Activated CD4-positive, alpha-beta T cell treated with anti-CD3 and anti-CD28 coated beads for 4 hours (primary cell): Measurements from ENCODE around the gene TMEM178B.

Source experiments
- DNase-seq, 2 donors: peaks; one replicate each; pipeline ENCODE4 v3.0.0-alpha.2; 2020

Gene TMEM178B

DNA sequence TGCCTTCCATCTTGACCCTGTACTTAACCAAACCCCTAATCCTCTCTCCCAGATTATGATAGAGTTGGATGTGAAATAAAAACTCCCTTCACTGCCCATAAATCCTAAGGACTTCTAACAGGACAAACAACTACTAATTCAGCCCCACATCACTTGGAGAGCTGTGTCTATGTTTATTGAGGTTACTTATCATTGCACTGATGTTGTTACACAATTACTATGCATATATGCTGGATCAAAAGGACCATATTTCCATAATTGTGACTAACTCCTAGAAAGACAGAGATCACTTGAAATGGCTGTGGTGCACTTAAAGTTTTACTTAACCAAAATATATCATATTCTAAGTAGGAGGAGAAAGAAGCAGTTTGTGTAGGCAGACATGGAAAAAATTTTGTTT is 332.5 kb downstream of the TMEM178B start:
- DNase-seq, result no peak

DNA sequence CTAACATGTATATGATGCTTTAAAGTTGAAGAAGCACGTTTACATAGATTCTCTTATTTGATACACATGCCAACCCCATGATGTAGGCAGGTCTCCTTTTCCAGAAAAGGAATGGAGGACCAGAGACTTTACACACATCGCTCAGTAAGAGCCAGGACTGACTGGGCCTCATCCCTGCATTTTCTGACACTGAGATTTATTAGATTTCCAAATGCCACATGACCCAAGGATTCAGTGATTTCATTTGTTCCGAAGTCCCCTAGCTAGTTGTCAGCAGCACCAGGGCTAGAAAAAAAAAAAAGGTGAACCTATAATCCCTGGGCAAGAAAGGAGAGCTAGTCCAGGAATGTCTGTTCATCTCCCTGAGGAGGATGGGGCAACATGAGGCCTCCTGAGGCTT is 334.0 kb downstream of the TMEM178B start:
- no peak for DNase-seq

DNA sequence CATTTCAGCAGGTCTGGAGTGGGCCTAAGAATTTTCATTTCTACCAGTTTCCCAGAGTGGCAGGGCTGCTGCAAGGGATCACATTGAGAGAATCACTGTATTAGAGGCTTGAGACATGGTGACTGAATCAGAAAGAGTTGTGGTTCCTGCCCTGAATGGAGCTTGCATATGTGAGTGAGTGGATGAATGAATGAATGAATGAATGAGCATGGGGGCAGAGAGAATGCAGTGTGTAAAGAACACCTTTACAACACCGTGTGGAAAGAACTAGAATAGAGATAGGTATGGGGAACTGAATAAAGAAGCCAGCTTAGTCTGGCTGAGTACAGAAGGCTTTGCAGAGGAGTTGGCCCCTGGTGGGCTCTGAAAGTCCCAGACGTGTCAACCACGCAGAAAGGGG is 334.6 kb downstream of the TMEM178B start:
- no peak for DNase-seq

DNA sequence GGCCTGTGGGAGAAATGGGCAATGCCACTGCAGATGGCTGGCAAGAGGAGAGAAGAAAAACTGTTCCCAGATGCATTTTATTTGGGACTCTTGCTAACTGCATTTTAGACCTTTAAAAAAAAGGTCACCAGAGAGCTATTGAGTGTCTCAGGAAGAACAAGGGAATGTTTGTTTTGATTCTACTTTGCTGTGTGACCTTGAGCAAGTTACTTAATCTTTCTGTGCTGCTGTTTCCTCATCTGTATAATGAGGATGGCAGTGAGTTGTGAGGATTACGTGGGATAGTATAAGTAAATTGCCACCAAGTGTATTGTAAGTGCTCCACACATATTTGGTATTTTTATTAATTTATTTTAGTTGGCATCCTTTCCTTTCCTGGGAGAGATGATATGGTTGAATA is 335.4 kb downstream of the TMEM178B start:
- no peak for DNase-seq

DNA sequence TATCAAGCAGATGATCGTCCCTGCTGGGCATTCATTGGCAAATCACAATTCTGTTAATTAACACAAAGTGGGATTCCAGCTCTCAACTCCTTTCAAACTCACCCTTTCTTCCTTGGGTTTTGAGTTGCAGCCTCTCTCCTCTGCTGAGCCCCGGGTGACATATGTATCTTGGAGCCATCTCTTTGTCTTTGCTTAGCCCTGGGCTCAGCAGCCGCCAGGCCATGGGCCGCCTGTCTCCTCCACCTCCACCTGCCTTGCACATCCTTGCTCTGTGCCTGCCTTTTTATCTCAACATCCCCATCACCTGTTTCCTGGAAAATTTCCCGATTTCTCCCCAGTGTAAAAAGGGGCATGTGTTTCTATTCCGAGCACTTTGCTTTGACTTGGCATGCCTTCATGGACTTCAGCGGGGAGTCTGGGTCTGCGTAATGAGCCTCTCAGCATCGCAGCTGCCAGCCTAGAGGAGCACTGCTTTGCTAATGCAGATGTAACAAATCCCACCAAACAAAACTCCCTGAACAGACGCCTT is 336.0 kb downstream of the TMEM178B start:
- DNase-seq, result no peak

DNA sequence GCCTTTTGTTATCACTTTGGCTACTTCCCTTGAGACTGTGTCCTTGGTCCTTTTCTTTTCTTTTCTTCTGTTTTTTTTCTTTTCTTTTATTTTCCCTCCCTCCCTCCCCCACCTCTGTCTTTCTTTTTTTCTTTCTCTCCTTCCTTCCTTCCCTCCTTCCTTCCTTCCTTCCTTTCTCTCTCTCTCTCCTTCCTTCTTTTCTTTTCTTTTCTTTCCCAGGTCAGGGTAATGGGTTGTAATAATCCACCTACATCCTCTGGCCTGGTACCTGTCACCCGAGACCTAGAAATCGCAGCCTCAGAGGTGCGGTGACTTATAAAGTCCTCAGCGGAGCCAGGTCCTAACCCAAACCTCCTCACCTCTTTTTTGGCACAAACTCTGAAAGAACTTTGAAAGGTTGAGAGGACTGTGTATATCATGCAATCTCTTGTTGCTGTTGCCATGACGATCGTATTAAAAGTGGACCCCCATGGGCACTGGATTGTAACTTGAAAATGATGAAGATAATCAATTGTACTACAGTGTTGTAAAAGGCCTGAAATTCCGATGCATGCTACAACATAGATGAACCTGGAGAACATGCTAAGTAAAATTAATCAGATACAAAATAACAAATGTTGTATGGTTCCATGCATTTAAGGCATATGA is 336.6 kb downstream of the TMEM178B start:
- DNase-seq, result no peak

DNA sequence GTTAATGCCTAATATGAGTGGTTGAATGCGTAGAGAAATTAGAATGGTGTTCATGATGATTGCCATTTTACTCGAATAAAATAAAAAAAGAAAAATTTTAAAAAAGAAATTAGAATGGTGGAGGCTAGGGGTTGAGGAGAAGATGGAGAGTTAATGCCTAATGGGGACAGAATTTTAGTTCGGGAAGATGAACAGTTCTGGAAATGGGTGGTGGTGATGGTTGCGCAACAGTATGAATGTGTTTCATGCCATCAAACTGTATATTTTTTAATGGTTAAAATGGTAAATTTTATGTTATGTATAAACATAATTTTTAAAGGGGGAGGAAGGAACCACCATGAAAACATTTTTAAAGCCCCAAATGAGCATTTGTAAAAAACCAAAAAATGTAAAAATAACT is 337.3 kb downstream of the TMEM178B start:
- DNase-seq, result no peak

DNA sequence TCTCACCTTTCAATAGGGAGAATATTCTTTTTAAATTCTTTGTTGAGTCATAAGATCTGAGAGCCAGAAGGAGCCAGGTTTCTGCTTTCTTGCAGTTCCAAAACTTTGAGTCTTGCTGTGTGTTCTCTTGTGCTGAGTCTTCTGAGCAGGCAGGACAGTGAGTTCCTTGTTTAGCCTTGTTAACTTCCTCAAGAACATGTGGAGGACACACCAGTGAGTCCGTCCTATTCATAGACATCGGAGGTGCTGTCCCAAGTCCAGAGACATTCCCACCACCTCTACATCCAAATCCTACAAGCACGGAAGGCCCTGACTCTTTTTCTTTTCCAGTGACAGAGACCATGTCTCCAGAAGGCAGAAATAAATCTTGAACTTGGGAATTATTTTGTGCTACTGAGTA is 342.1 kb downstream of the TMEM178B start:
- no peak for DNase-seq

DNA sequence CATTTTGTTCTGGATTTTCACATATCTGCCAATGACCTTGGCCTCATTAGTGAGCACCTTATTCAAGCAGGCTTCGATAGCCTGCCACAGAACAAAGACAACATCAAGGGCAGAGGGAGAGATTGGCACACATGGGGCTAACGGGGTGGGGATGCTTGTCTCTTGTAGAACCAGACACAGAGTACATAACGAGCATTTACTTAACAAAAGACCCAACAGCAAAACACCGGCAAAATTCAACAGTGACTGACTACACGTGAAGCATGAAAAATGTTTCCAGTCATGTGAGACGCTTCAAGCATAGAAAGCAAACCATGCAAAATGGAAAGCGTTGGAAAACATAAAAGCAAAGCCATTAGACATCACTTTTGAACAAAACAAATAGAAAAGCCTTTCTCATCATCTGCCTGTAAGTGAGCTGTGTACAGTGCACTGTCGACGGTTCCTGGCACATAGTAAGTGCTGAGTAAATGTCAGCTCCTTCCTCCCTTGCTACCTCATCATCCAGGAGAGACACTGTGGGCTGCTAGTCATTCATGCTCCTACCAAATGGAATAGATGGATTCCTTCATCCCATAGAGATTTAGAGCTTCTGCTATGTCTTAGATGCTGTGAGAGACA is 342.9 kb downstream of the TMEM178B start:
- DNase-seq, result no peak

DNA sequence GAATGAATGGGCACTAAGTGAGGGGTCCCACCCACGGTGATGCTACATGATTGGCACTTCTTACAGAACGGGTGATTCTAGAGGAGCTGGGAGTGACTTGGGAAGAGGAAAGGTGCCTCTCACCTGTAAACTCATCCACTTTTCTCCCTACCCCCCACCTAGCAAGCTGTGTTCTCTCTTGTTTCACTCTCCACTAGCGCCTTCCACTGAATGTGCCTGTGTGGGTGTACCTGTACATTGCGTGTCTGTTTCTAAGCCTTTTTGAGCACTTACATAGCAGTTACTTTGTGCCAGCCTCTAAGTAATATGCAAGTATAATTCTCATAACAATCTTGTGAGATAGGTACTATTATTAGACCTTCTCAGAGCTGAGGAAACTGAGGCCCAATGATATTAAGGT is 343.6 kb downstream of the TMEM178B start:
- DNase-seq, result no peak

DNA sequence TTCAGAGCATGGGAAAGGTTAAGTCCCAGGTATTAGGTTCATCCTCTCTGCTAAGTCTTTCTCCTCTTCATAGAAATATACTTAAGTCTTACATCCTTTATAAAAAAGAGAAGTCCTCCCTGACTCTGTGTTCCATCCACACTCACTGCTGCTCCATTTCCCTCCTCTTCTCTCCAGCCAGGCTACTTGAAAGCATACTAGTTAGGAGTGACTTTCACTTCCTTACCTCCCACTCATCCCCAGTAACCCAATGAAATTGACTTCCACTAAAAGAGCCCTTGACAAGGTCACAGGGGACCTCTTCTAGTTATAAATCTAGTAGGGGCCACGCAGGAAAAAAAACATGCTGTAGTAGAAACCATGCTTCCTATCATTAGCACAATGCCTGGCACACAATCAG is 344.2 kb downstream of the TMEM178B start:
- no peak for DNase-seq

DNA sequence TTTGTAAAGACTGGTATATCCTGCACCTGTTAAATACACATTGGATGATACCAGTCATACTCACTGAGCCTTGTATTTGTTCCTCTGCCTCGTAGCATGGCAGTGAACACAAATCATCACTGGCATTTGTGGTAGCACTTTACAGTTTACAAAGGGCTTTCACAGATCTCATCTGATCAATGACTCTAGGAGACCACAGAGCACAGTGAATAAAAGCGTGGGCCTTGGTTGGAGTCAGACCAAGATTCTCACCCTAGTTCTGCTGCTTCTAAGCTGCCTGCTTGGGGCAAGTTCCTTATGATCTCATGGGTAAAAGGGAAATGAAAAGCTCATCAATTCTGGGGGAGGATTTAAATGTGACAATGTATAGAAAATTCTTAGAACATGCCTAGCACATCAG is 347.4 kb downstream of the TMEM178B start:
- DNase-seq, result no peak

DNA sequence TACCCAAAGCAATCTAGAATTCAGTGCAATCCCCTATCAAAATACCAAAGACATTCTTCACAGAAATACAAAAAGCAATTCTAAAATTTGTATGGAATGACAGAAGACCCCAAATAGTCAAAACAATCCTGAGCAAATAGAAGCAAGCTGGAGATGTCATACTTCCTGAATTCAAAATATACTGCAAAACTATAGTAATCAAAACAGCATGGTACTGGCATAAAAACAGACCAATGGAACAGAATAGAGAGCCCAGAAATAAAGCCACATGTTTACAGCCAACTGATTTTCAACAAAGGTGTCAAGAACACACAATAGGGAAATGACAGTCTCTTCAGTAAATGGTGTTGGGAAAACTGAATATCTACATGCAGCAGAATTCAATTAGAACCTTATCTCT is 353.3 kb downstream of the TMEM178B start:
- no peak for DNase-seq

DNA sequence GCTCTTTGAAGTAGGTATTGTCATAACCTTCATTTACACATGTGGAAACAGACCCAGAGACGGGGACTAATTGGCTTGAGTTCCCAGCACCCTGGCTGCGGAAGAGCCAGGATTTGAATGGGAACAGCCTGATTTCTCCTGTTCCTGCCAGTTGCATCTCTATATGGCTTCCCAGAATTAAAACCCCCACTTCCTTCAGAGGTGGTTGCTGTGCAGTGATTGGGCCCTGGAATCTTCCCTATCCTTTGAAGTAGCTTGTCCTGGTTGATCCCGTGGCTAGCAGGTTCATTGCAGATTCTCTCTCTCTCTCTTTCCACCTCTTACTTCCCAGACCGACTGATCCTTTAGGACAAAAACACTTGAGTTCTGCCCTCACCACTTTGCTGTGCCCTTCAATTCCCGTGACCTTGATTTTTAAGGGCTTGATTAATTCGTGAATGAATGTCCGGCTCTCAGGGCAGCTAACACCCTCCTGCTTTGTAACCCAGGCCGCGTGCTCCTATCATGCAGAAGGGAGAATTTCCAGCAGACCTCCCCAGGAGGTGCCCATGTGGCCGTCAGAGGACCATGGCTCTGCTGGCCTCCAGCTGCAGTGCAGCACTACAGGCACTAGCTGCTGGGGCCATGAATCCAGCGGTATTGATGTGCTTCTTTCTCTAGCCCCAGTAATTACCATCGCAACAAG is 356.7 kb downstream of the TMEM178B start:
- no peak for DNase-seq

DNA sequence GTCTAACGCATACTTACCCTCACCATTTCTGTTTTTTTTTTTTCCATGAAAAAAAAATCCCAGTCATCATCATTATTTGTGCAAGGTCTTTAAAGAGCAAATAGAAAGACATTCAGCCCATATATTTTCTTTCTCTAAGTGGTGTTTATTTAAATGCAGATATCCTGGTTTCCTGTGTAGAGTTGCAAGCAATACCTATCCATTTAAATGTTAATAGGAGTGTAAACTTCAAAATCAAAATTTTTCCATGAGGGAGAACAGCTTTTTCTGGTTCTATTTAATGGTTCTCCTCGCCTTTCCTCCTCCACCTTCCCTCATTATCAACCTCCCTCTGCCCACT is 357.2 kb downstream of the TMEM178B start:
- no peak for DNase-seq

DNA sequence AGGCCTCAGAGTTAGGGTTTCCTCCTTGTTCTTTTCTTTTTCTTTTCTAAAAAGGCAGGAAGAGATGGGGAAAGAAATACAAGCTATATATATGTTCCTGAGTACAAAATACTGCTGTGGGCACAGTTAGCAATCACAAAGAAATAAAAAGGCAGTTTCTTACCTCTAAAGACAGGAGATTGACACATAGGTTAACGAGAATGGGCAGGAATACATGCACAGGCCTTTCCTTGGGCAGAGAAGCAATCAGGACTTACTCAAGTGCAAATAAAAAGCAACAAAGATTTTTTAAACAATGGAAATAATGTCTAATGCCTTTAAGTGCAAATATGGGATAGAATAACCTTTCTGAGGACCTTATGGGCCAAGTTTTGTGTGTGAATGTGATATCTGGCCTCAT is 357.8 kb downstream of the TMEM178B start:
- DNase-seq, result no peak

DNA sequence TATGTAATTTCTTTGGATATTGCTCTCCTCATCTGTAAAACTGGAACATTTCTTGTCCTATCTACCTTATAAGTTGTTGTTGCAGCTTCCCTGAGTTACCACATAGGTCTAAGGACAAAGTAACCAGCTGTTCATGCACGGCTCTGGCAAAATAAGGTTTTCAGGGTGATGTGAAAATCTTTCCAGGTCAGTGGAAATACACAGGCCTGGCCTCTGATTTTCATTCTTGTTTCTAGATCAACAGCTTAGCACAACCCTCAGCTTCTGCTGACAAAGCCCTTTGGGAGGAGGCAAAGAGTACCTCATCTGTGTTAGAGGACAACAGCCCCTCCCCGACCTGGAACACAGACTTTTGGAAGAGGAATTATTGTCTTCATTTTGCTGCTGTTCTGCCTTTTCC is 359.8 kb downstream of the TMEM178B start:
- DNase-seq, result no peak

DNA sequence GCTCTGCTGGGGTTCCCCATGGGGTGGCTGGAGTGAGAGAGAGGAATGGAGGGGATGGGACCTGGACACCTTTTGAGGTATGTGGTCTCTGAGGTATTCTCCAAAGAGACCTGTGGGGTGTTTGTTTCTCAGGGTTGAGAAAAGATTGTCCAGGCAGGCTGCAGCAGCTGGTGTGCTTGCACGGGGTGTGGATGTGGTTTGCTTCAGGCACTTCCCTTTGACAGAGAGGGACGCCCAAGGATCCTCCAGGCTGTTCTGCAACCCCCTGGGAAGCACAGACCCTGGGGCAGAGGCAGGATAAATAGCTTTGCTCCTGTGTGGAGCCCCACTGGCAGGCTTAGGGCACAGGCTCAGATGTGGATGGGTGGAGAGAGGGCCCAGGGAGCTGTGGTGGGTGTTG is 362.3 kb downstream of the TMEM178B start:
- no peak for DNase-seq

DNA sequence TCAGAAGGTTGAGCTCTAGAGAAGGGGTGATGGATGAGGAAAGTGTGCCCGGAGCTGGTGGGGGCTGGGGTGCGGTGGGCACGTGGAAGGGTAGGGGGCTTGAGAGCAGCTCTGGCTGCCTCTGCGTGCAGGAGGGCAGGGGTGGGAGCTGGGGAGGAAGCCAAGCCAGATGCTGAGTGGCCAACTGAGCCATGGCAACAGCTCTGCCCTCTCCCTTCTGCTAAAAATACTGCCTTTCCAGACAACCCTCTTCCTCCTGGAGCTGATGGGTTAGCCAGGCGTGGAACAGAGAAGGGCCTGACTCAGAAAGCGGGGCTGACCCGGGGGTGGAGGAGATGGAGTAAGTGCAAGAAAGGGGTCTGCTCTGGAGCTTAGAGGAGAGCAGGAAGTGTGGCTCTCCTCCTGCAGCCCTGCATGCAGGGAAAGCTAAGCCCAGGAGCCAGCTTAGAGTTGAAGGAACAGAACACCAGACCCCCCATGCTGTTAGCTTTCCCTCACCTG is 362.8 kb downstream of the TMEM178B start:
- no peak for DNase-seq

DNA sequence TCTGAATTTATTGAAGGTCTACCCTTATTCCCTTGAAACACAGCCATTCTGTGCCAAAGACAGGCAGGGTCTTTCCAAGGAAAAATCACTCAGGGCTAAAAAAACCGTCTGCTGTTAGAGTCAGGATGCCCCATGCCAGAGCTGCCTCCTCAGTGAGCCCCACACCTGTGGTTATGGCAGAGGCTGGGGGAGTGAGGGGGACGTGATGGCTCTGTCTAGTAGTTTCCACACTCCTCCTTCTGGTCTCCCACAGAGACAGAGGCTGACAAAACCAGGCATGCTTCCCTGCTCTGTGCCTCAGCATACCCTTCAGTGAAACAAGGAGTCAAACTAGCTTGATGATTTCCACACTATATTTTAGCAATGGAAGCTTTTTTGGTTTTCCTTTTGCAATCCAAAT is 365.3 kb downstream of the TMEM178B start:
- DNase-seq, result no peak

DNA sequence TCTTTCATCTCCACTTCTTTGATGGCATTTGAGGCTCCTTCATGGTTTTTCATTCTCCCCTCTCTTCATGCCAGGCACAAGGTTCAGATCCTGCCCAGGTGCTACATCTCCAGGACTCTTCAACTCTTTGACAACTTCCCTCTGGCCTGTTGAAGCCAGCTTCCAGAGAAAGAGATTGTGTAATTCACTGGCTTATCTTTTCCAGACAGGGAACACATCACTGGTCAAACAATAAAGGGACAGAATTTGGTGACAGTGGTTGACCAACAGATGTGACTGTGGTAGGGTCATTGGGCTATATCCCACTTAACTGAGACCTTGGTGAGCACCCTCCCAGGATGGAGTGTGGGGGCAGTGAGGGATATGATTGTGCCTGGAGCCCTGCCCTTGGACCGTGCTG is 365.9 kb downstream of the TMEM178B start:
- DNase-seq, result no peak

DNA sequence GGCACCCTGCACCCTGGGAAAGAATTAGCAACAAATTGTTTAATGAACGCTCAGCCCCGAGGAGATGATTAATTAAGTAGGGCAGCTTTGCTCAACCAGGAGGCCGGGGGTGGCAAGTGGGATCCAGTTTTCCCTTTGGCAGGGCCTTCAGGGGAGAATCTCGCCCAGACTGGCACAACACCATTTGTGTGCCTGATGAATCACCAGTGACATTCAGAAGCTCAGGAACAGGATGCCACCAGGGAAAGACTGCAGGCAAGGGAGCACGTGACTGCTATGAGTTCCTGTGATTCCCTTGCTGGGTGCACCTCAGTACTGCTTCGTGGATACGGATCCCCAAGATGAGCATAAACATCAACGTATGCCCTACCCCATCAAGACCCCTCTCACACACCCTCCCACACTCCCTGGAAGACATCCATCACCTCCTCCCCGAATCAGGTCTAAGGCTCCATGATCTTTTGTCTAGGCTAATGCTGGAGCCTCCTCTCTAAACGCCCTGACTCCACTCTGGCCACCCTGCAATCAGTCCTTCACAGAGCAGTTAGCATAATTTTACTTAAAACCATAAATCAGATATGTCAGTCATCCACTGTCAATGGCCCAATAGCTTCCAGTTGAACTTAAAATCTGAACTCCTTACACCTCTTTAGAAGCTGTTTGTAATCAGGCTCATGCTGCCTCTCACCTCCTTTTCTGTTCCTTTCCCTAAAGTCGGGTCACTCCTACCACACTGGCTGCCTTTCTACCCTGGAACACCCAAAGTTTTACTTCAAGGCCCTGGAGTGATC is 368.2 kb downstream of the TMEM178B start:
- no peak for DNase-seq

DNA sequence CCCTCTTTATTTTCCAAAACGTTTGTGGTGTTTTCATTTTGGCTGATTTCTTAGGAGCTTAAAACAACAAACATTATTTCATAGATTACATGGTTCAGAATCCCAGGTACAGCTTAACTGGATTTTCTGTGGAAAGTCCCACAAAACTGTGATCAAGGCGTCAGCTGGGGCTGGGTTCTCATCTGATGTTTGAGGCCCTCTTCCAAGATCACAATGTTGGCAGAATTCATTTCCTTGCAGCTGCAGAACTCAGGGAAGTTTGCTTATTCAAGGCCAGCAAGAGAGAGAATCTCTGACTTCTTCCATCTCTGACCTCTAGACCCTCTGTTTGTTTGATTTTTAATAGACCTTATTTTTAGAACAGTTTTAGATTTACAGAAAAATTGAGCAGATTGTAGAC is 368.9 kb downstream of the TMEM178B start:
- DNase-seq, result no peak

DNA sequence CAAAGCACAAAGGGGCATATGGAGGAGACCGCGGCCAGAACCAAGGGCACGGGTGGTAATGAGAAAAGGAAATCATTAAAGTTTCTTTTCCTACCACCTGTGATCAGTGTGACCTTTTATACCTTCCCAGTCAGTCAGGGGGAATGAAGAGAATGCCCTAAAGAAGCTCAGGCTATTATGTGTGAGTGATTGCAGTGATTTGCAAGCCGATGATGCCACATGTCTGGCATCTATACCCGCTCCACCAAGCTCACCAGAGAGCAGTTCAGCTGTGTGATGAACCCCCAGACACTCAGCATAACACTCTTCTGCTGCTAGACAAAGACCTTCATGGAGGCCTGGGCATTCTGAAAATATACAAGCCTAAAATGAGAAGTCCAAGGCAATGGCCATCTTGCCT is 371.1 kb downstream of the TMEM178B start:
- DNase-seq, result no peak
